HCT116 (cell line): ENCODE measurements around the gene KYNU. TPM values are rescaled to one million over a fixed set of nuclear protein-coding genes. Genes with fewer than 3 reads are reported as not detected.
"Not testable (repeated sequence)": the region's sequence is repeated elsewhere in the genome, so short reads cannot be mapped to it uniquely, and the experiment has no call there.

Experiments used
- ATAC-seq: fragments of 200-7000 bp; cut with Tn5 transposase; 2 replicates; pipeline ENCODE4 v1.9.1; 2020; ENCODE audit warnings: mild to moderate bottlenecking, moderate library complexity
- BruUV-seq: library from RNA; stranded (reverse); fragments of 400-500 nt; replicated peaks from 2 replicates; lab custom pipeline; 2021; lab: Mats Ljungman, UMichigan
- CTCF ChIA-PET: fragments of 300-600 bp; sonication (Branson Sonifier 250); formaldehyde crosslinking; loops from one replicate; lab custom pipeline; 2021; ENCODE audit warnings: antibody characterized with exemption; lab: Charles Lee
- POLR2A ChIA-PET: fragments of 300-600, 350-600 bp; sonication (Branson Sonifier 250); formaldehyde crosslinking; loops from one replicate; lab custom pipeline; 2021; ENCODE audit warnings: antibody characterized with exemption; lab: Charles Lee
- RAD21 ChIA-PET, 2 experiments: fragments of 300-600 bp; sonication (Branson Sonifier 250); formaldehyde crosslinking; loops; one replicate each; lab custom pipeline; 2023; ENCODE audit warnings: low total read pairs in 2 of 2; ENCODE audit not compliant: uncharacterized antibody in 2 of 2, unreplicated experiment in 2 of 2, low non-redundant PET in 1 of 2; lab: Charles Lee
- DNase-seq: peaks from one replicate; pipeline ENCODE4 v3.0.0-alpha.2; 2010; ENCODE audit warnings: low read depth, low spot score
- H2AFZ ChIP-seq: fragments of 200-600 bp; shearing (Covaris generic), sonication (generic); 2 replicates; pipeline ENCODE4 v1.6.1; 2017; ENCODE audit warnings: low read depth, mixed run types, mixed read lengths, antibody characterized with exemption, low read length; ENCODE audit not compliant: poor library complexity, severe bottlenecking
- H3K27ac ChIP-seq: 2 replicates; pipeline ENCODE4 v1.5.1; 2012; ENCODE audit warnings: low read depth, low read length
- H3K27me3 ChIP-seq: fragments of 200-600 bp; sonication (generic); 2 replicates; pipeline ENCODE4 v1.6.1; 2016; ENCODE audit warnings: mixed run types, low read length, mixed read lengths; ENCODE audit not compliant: insufficient read depth
- H3K36me3 ChIP-seq, 2 experiments: fragments of 200-500 bp in 1 of 2; fragments of 200-600 bp in 1 of 2; sonication (Bioruptor generic) in 1 of 2; sonication (generic) in 1 of 2; 2 replicates each; pipeline versions ENCODE4 v1.5.1 to v1.6.1; 2014 to 2016; ENCODE audit warnings: low read length in 2 of 2, inconsistent platforms in 1 of 2, mixed read lengths in 1 of 2, mixed run types in 1 of 2; ENCODE audit not compliant: insufficient read depth in 2 of 2, control insufficient read depth in 1 of 2
- H3K4me1 ChIP-seq, 2 experiments: fragments of 200-600 bp in 1 of 2; sonication (generic) in 1 of 2; 2 replicates each; pipeline versions ENCODE4 v1.5.1 to v1.6.1; 2012 to 2017; ENCODE audit warnings: low read length in 2 of 2, inconsistent platforms in 1 of 2, mild to moderate bottlenecking in 1 of 2, mixed read lengths in 1 of 2, mixed run types in 1 of 2, moderate library complexity in 1 of 2; ENCODE audit not compliant: insufficient read depth in 2 of 2, control insufficient read depth in 1 of 2
- H3K4me2 ChIP-seq: fragments of 200-600 bp; sonication (generic); 2 replicates; pipeline ENCODE4 v1.6.1; 2017; ENCODE audit warnings: mixed run types, low read length, mixed read lengths
- H3K4me3 ChIP-seq, 2 experiments: fragments of 200-600 bp in 1 of 2; sonication (generic) in 1 of 2; replicated peaks in 1 of 2; 2 replicates each; pipeline ENCODE4 v1.5.1; 2011 to 2016; ENCODE audit warnings: low read length in 2 of 2, control low read depth in 1 of 2, low read depth in 1 of 2, mild to moderate bottlenecking in 1 of 2, mixed read lengths in 1 of 2, mixed run types in 1 of 2
- H3K79me2 ChIP-seq: fragments of 200-600 bp; sonication (generic); 2 replicates; pipeline ENCODE4 v1.6.1; 2017; ENCODE audit warnings: mild to moderate bottlenecking, mixed run types, low read length, moderate library complexity, mixed read lengths; ENCODE audit not compliant: insufficient read depth
- H3K9ac ChIP-seq: fragments of 200-600 bp; sonication (generic); 2 replicates; pipeline ENCODE4 v1.6.1; 2016; ENCODE audit warnings: low read length, mixed read lengths
- H3K9me2 ChIP-seq: fragments of 200-600 bp; sonication (generic), shearing (Covaris generic); 2 replicates; pipeline ENCODE4 v1.6.1; 2017; ENCODE audit warnings: mixed run types, mild to moderate bottlenecking, moderate library complexity; ENCODE audit not compliant: insufficient read depth
- H3K9me3 ChIP-seq, 2 experiments: fragments of 200-500 bp in 1 of 2; fragments of 200-600 bp in 1 of 2; sonication (Bioruptor generic) in 1 of 2; sonication (generic) in 1 of 2; 2 replicates each; pipeline ENCODE4 v1.6.1; 2014 to 2017; ENCODE audit warnings: low read length in 2 of 2, mixed read lengths in 2 of 2, inconsistent platforms in 1 of 2, low read depth in 1 of 2, mild to moderate bottlenecking in 1 of 2, mixed run types in 1 of 2, moderate library complexity in 1 of 2; ENCODE audit not compliant: control insufficient read depth in 1 of 2, insufficient read depth in 1 of 2
- H4K20me1 ChIP-seq: fragments of 200-600 bp; sonication (generic), shearing (Covaris generic); 2 replicates; pipeline ENCODE4 v1.6.1; 2017; ENCODE audit warnings: mixed run types, mild to moderate bottlenecking, moderate library complexity; ENCODE audit not compliant: insufficient read depth
- CEBPB ChIP-seq: IDR thresholded peaks from 2 replicates; pipeline ENCODE4 v1.6.1; 2012; ENCODE audit warnings: low read depth
- EGR1 ChIP-seq: IDR thresholded peaks from 2 replicates; pipeline ENCODE4 v1.6.1; 2012; ENCODE audit warnings: low read depth
- JUND ChIP-seq: IDR thresholded peaks from 2 replicates; pipeline ENCODE4 v1.6.1; 2012
- POLR2AphosphoS5 ChIP-seq: IDR thresholded peaks from 2 replicates; pipeline ENCODE4 v1.6.1; 2011; ENCODE audit warnings: mild to moderate bottlenecking, low read depth, low read length, moderate library complexity
- SIN3A ChIP-seq: IDR thresholded peaks from 2 replicates; pipeline ENCODE4 v1.6.1; 2012; ENCODE audit warnings: low read depth
- SP1 ChIP-seq: IDR thresholded peaks from 2 replicates; pipeline ENCODE4 v1.6.1; 2012; ENCODE audit warnings: low read depth
- intact Hi-C: fragments of 100-400 bp; cut with micrococcal nuclease; formaldehyde crosslinking; loops from 2 replicates; pipeline ENCODE4 v1.10.0; 2022
- total RNA-seq: library from RNA; stranded (reverse); gene quantifications from one replicate; pipeline ENCODE4 v1.2.1, GENCODE V29; 2021; ENCODE audit not compliant: unreplicated experiment
- TF ChIP-seq, protein P1 (sequence below): IDR thresholded peaks from 2 replicates; pipeline ENCODE4 v1.6.1; 2012

The KYNU gene
- total RNA-seq, 1 experiment from 2014 or later, result 0.22 TPM

DNA sequence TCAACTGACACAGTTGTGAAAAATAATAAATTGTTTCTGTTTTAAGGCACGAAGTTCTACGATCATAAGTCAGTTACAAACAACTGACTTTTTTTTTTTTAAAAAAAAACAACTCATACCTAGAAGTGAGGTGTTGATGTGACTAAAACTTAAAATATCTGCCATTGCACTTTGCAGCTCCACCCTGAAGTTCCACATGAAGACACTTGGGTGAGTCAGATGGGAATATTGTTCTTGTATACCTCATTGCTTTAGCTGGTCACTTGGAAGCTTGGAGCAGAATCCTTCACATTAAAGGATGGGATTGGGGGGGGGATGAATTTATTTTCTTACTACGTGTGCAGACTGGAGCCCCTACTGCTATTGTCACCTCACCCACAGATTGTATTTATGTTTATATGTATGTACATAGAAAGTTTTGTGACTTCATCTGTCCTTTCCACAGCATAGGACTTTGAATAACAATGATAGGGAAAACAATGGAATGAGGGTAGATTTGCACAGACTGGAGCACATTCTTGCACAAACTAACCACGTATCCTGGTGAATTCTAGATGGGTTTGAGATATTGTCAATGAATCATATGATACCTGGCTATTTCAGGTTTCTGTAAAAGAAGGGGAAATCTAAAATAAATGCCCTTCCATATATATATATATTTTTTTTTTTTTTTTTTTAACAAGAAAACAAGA is 193.9 kb downstream of the KYNU start:
- no peak overlapping the region for H2AFZ ChIP-seq
- no peaks in the 10 kb centered on the region for H3K27me3 ChIP-seq
- H3K9ac ChIP-seq, result no peak overlapping the region
- ChIA-PET POLR2A (no interaction called here), RAD21 (no interaction called here), CTCF (no interaction called here)
- no peaks in the 10 kb centered on the region for H3K4me1 ChIP-seq
- no TSS peak for BruUV-seq
- no peaks in the 10 kb centered on the region; the same call in 1 of the 2 replicates for H3K9me2 ChIP-seq
- H3K36me3 ChIP-seq, result no peaks in the 10 kb centered on the region
- intact Hi-C loops, result no loop called here
- H3K27ac ChIP-seq, result no peak overlapping the region
- no peaks in the 10 kb centered on the region for H4K20me1 ChIP-seq
- H3K79me2 ChIP-seq, result no peaks in the 10 kb centered on the region
- no peak overlapping the region for H3K4me2 ChIP-seq
- DNase-seq (no peak), ATAC-seq (no peak)
- peaks cover 0 to 4% of the 10 kb centered on the region in 2 experiments; a peak in 2 of 4 replicates for H3K9me3 ChIP-seq
- TF ChIP-seq SP1, result no peak
- TF ChIP-seq SIN3A, result no peak
- TF ChIP-seq POLR2AphosphoS5, result no peak
- TF ChIP-seq EGR1, result no peak
- no peak for TF ChIP-seq CEBPB
- TF ChIP-seq JUND, result no peak
- TF ChIP-seq, protein P1, sequence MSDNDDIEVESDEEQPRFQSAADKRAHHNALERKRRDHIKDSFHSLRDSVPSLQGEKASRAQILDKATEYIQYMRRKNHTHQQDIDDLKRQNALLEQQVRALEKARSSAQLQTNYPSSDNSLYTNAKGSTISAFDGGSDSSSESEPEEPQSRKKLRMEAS, result no peak
- no peak overlapping the region for H3K4me3 ChIP-seq

GRCh38 chr2:143074913-143075312 is 197.4 kb downstream of the KYNU start:
- BruUV-seq, ATAC-seq, CTCF ChIA-PET: not testable (repeated sequence)

More at GRCh38 chr2:143074913-143075312, 197.4 kb downstream of the KYNU start:
- H3K79me2 ChIP-seq, H3K9me3 ChIP-seq, H3K36me3 ChIP-seq, H3K4me2 ChIP-seq, H2AFZ ChIP-seq, H3K27me3 ChIP-seq, POLR2A ChIA-PET, DNase-seq, H3K4me3 ChIP-seq, H3K9ac ChIP-seq, H3K4me1 ChIP-seq, H3K27ac ChIP-seq, H3K9me2 ChIP-seq, intact Hi-C loops, RAD21 ChIA-PET, H4K20me1 ChIP-seq: not testable (repeated sequence)
